K562 (cell line): ENCODE measurements around the gene CFL1. TPM values are rescaled to one million over a fixed set of nuclear protein-coding genes. Genes with fewer than 3 reads are reported as not detected.
A peak's percentile ranks its signal among the peaks of the same experiment; 100 is the strongest.

ENCODE experiments used
- ATAC-seq: fragments of 200-7000 bp; cut with Tn5 transposase; 3 replicates; pipeline ENCODE4 v1.9.1; 2020; ENCODE audit warnings: moderate library complexity
- BruUV-seq: library from RNA; stranded (reverse); fragments of 400-500 nt; replicated peaks from 2 replicates; lab custom pipeline; 2021; lab: Mats Ljungman, UMichigan
- CTCF ChIA-PET: fragments of 300-600 bp; formaldehyde crosslinking; extraction: SDS; loops from one replicate; lab custom pipeline; 2021; ENCODE audit warnings: low intra/inter-chr PET ratio; lab: Yijun Ruan, JAX
- POLR2A ChIA-PET: fragments of 300-600, 350-650 bp; sonication (Branson Sonifier 250); formaldehyde crosslinking; extraction: SDS; loops from one replicate; lab custom pipeline; 2021; ENCODE audit warnings: antibody characterized with exemption, inconsistent platforms; lab: Yijun Ruan, JAX
- DNase-seq, 4 experiments: peaks; one replicate each; pipeline versions ENCODE4 v3.0.0 to v3.0.0-alpha.2; 2011 to 2018; ENCODE audit warnings: low spot score in 3 of 4, mixed read lengths in 3 of 4; ENCODE audit errors: extremely low read depth in 1 of 4
- FAIRE-seq: peaks from 2 replicates; lab custom pipeline; 2011; peaks lifted over from hg19 to GRCh38; lab: Jason Lieb, UNC
- H2AFZ ChIP-seq: 2 replicates; pipeline ENCODE4 v1.6.0; 2011; ENCODE audit warnings: low read depth, low read length, control low read depth, inconsistent platforms
- H3K27ac ChIP-seq: fragments of 200-600 bp; 3 replicates; pipeline ENCODE4 v1.8.0; 2011; ENCODE audit warnings: low read depth, mild to moderate bottlenecking, control low read depth, inconsistent platforms, low read length, moderate library complexity, mixed read lengths; ENCODE audit errors: extremely low read depth
- H3K27me3 ChIP-seq, 2 experiments: fragments of 300-600 bp in 1 of 2; 2 replicates in 1 of 2; 3 replicates in 1 of 2; pipeline versions ENCODE4 v1.6.0 to v1.8.0; 2011; ENCODE audit warnings: inconsistent platforms in 2 of 2, low read length in 2 of 2, mild to moderate bottlenecking in 1 of 2, mixed read lengths in 1 of 2, moderate library complexity in 1 of 2; ENCODE audit not compliant: control insufficient read depth in 2 of 2, insufficient read depth in 2 of 2
- H3K36me3 ChIP-seq: fragments of 300-600 bp; 3 replicates; pipeline ENCODE4 v1.8.0; 2011; ENCODE audit warnings: mild to moderate bottlenecking, low read length, inconsistent platforms; ENCODE audit not compliant: control insufficient read depth, insufficient read depth
- H3K4me1 ChIP-seq, 2 experiments: fragments of 200-600 bp in 1 of 2; replicated peaks in 1 of 2; 2 replicates in 1 of 2; 3 replicates in 1 of 2; pipeline versions ENCODE4 v1.5.1 to v1.8.0; 2011; ENCODE audit warnings: inconsistent platforms in 2 of 2, low read length in 2 of 2, mild to moderate bottlenecking in 1 of 2, mixed read lengths in 1 of 2, moderate library complexity in 1 of 2; ENCODE audit not compliant: control insufficient read depth in 2 of 2, insufficient read depth in 2 of 2
- H3K4me2 ChIP-seq: 2 replicates; pipeline ENCODE4 v1.6.1; 2011; ENCODE audit warnings: low read length, control low read depth, inconsistent platforms, mixed read lengths; ENCODE audit not compliant: insufficient read depth
- H3K4me3 ChIP-seq: fragments of 200-600 bp; sonication (generic), shearing (Covaris generic); 2 replicates; pipeline ENCODE4 v1.5.1; 2016; ENCODE audit warnings: control low read depth, inconsistent platforms
- H3K79me2 ChIP-seq: fragments of 200-600 bp; 3 replicates; pipeline ENCODE4 v1.8.0; 2011; ENCODE audit warnings: low read length, inconsistent platforms; ENCODE audit not compliant: control insufficient read depth, insufficient read depth
- H3K9ac ChIP-seq, 2 experiments: 2 replicates each; pipeline versions ENCODE4 v1.6.0 to v1.6.1; 2011; ENCODE audit warnings: low read depth in 2 of 2, low read length in 2 of 2, control low read depth in 1 of 2, inconsistent platforms in 1 of 2, mild to moderate bottlenecking in 1 of 2, mixed read lengths in 1 of 2; ENCODE audit not compliant: insufficient read depth in 1 of 2
- H3K9me1 ChIP-seq: one replicate; pipeline ENCODE4 v1.6.0; 2011; ENCODE audit warnings: inconsistent platforms, mild to moderate bottlenecking, low read length, moderate library complexity; ENCODE audit not compliant: control insufficient read depth, insufficient read depth
- H3K9me3 ChIP-seq: replicated peaks from 2 replicates; pipeline ENCODE4 v1.5.1; 2011; ENCODE audit warnings: low read depth, low read length, inconsistent platforms; ENCODE audit not compliant: control insufficient read depth, insufficient read depth
- H4K20me1 ChIP-seq: replicated peaks from 2 replicates; pipeline ENCODE4 v1.6.1; 2011; ENCODE audit warnings: low read length, inconsistent platforms, mixed read lengths; ENCODE audit not compliant: control insufficient read depth, insufficient read depth
- BCOR ChIP-seq: fragments of 450-650 bp; IDR thresholded peaks from 2 replicates; pipeline ENCODE4 v1.6.1; 2016
- CBX8 ChIP-seq: fragments of 200-600 bp; sonication (generic); IDR thresholded peaks from 2 replicates; pipeline ENCODE4 v1.6.1; 2012; ENCODE audit warnings: borderline replicate concordance, mixed run types, low read depth, mild to moderate bottlenecking, moderate library complexity, mixed read lengths, low read length, control low read depth, inconsistent platforms; ENCODE audit not compliant: poor library complexity, severe bottlenecking; ENCODE audit errors: extremely low read depth
- E2F3 ChIP-seq: fragments of 250-450 bp; sonication (Bioruptor Pico); IDR thresholded peaks from 2 replicates; pipeline ENCODE4 v1.4.0; 2020; ENCODE audit warnings: mild to moderate bottlenecking
- EGR1 ChIP-seq: fragments of 450-650 bp; conservative IDR thresholded peaks from 2 replicates; pipeline ENCODE4 v1.6.1; 2017; ENCODE audit warnings: mild to moderate bottlenecking
- FOS ChIP-seq: IDR thresholded peaks from 3 replicates; pipeline ENCODE4 v1.6.1; 2011; ENCODE audit not compliant: insufficient read length; ENCODE audit errors: extremely low read depth
- FOXP1 ChIP-seq: sonication (generic); formaldehyde crosslinking; IDR thresholded peaks from 2 replicates; pipeline ENCODE4 v1.8.0; 2022; ENCODE audit warnings: mild to moderate bottlenecking, missing genetic modification reagents
- KHSRP ChIP-seq: fragments of 450-650 bp; IDR thresholded peaks from 2 replicates; pipeline ENCODE4 v1.6.1; 2017
- KLF1 ChIP-seq: fragments of 450-650 bp; IDR thresholded peaks from 2 replicates; pipeline ENCODE4 v1.6.1; 2016; ENCODE audit warnings: missing genetic modification characterization, missing compliant biosample characterization
- KLF13 ChIP-seq: fragments of 450-650 bp; IDR thresholded peaks from 2 replicates; pipeline ENCODE4 v1.6.1; 2016; ENCODE audit warnings: missing genetic modification characterization, low read depth, mild to moderate bottlenecking, missing compliant biosample characterization, moderate library complexity, borderline replicate concordance
- NCOA2 ChIP-seq, 2 experiments: fragments of 450-650 bp; IDR thresholded peaks; 2 replicates each; pipeline ENCODE4 v1.6.1; 2018; ENCODE audit warnings: mild to moderate bottlenecking in 2 of 2, moderate library complexity in 1 of 2; ENCODE audit not compliant: partially characterized antibody in 2 of 2
- PCBP1 ChIP-seq: fragments of 200-400 bp; formaldehyde crosslinking; IDR thresholded peaks from 2 replicates; pipeline ENCODE4 v1.6.1; 2018; ENCODE audit warnings: mild to moderate bottlenecking, low read depth, low read length; ENCODE audit not compliant: poor library complexity, severe bottlenecking
- TGIF2 ChIP-seq: sonication (generic); formaldehyde crosslinking; IDR thresholded peaks from 2 replicates; pipeline ENCODE4 v1.8.1; 2022; ENCODE audit warnings: mild to moderate bottlenecking, missing genetic modification reagents, moderate library complexity
- TSC22D4 ChIP-seq: fragments of 450-650 bp; IDR thresholded peaks from 2 replicates; pipeline ENCODE4 v1.6.1; 2016; ENCODE audit warnings: missing genetic modification characterization, missing biosample characterization, control low read depth
- ZFP1 ChIP-seq: fragments of 450-650 bp; formaldehyde crosslinking; IDR thresholded peaks from 2 replicates; pipeline ENCODE4 v1.4.0; 2020; ENCODE audit warnings: mild to moderate bottlenecking, mixed read lengths
- ZNF232 ChIP-seq: sonication (generic); formaldehyde crosslinking; IDR thresholded peaks from 2 replicates; pipeline ENCODE4 v1.8.0; 2022; ENCODE audit warnings: mild to moderate bottlenecking, missing genetic modification reagents
- ZNF707 ChIP-seq: fragments of 250-450 bp; sonication (Bioruptor Pico); conservative IDR thresholded peaks from 2 replicates; pipeline ENCODE4 v1.8.0; 2022; ENCODE audit warnings: inconsistent platforms, mild to moderate bottlenecking, moderate library complexity
- WGBS: fragments of 100-300 bp; shearing (Covaris generic); methylation state at CpG from one replicate; pipeline ENCODE4 v1.1.6; 2016; ENCODE audit warnings: low coverage, mixed read lengths; ENCODE audit not compliant: insufficient coverage; ENCODE audit errors: missing lambda C conversion rate; 5-methylcytosine and 5-hydroxymethylcytosine counted together
- in situ Hi-C: fragments of 300-500 bp; cut with MboI; formaldehyde crosslinking; loops from 4 replicates; pipeline ENCODE4 v1.15.0; 2018; ENCODE audit warnings: inconsistent platforms, mixed read lengths
- intact Hi-C: fragments of 100-400 bp; cut with micrococcal nuclease; formaldehyde crosslinking; loops from 2 replicates; pipeline ENCODE4 v1.14.2; 2022
- polyA plus RNA-seq, 8 experiments: library from polyadenylated mRNA; depleted of rRNA in 4 of 8; stranded (reverse) in 5 of 8; unstranded in 3 of 8; fragments of >200 nt; fragmentation: Nextera tagmentation in 2 of 8; fragmentation: Illumina TruSeq in 1 of 8; extraction: Ambion mirVana in 2 of 8; extraction: Trizol in 1 of 8; gene quantifications; 2 replicates each; pipeline versions ENCODE4 v1.2.1 to v1.2.3, GENCODE V29; 2011 to 2014; ENCODE audit warnings: inconsistent platforms in 1 of 8, missing spikeins in 1 of 8
- total RNA-seq, 7 experiments: library from RNA; depleted of rRNA in 6 of 7; stranded (reverse); fragments of >200 nt in 6 of 7; fragmentation: Illumina TruSeq in 2 of 7; extraction: Trizol in 2 of 7; gene quantifications; 2 replicates each; pipeline versions ENCODE4 v1.2.1 to v1.2.3, GENCODE V29; 2011 to 2021; ENCODE audit warnings: low replicate concordance in 1 of 7
- TF ChIP-seq, protein P1 (sequence below): sonication (generic); formaldehyde crosslinking; IDR thresholded peaks from 2 replicates; pipeline ENCODE4 v1.8.1; 2023; ENCODE audit warnings: mild to moderate bottlenecking, missing genetic modification reagents
- TF ChIP-seq, protein P2 (sequence below): sonication (generic); formaldehyde crosslinking; IDR thresholded peaks from 2 replicates; pipeline ENCODE4 v1.8.0; 2022; ENCODE audit warnings: mild to moderate bottlenecking, missing genetic modification reagents, borderline replicate concordance

The CFL1 gene
- total and polyA plus RNA-seq, 9 of the 15 experiments (the other 6 are each of a cell fraction or from before 2014, with no cell fraction given), result 105 to 1,101 (median 859) TPM

DNA sequence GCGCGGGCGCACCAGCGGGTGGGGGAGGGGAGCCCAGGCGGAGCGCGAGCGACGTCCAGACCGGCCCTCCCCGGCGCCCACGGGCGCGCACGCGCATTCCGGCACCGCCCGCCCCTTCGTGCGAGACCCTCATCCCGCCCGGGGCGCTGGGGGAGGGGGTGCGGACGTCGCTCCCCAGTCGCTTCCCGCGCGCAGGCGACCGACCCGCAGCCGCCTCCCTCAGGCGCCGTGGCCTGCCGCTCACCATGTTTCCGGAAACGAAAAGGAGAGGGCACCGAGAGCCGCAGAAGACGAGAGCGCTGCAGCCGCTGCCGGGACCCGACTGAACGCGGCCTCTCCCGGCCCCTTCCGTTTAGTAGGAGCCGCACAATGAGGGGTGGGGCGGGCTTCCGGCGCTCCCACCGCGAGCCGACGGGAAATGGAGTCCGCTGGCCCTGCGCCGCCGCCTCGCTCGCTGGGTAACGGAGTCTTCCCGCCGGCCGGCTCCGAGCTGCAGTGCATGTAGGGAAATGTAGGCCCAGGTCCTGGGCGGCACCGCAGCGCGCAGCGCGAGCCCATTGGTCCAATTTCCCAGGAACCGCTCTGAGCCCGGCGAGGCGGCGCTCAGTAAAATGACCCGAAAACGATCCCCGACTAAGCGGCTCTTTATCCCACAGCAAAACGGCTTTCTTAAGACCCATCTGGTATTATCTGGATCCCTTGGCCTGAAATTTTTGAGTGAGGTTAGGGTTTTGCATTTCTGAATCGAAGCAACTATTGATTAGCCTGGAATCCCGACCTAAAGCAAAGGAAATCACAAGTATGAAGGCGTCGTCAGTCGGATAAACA, at the start of gene CFL1 (continued):
- TF ChIP-seq E2F3 (peak; percentile 66), KLF1 (peak; percentile 94; the same call in 1 of the 2 replicates), ZNF707 (CRISPR knock-in tag) (no peak), CBX8 (no peak), EGR1 (0 out of 2 replicates have a peak, but pooled peaks have one; percentile 5), TSC22D4 (no peak), ZNF232 (no peak), FOXP1 (CRISPR knock-in tag) (no peak)
- TF ChIP-seq, all 486 proteins: peak for 140

DNA sequence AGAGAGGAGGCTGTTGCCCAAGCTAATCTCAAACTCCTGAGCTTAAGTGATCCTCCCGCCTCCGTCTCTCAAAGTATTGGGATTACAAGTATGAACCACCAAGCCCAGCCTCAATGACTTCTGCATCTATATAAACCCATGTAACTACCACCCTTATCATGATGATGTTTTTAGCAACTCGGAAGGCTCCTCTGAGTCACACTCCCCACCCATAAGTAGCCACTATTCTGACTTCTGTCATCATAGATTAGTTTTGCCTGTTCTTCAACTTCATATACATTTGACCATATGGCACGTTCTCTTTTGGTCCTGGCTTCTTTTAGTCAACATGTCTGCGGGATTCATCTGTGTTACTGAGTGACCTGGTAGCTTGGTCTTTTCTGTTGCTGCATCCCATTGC, 48.6 kb upstream of the CFL1 start:
- Histone ChIP-seq H2AFZ (peak overlapping the region; percentile 60), H3K4me2 (peak overlapping the region; percentile 57), H3K9me3 (no peaks in the 10 kb centered on the region), H3K27me3 (no peaks in the 10 kb centered on the region), H3K9ac (no peak overlapping the region), H3K36me3 (no peaks in the 10 kb centered on the region), H3K9me1 (no peaks in the 10 kb centered on the region), H3K4me3 (no peak overlapping the region), H4K20me1 (no peaks in the 10 kb centered on the region), H3K79me2 (no peaks in the 10 kb centered on the region), H3K27ac (peak overlapping the region; percentile 53; the same call in 2 of the 3 replicates), H3K4me1 (peaks cover 39 to 40% of the 10 kb centered on the region in 2 experiments)
- in situ Hi-C loops (no loop called here), intact Hi-C loops (no loop called here)
- BruUV-seq, result no TSS peak
- FAIRE-seq, result peak; percentile 6
- POLR2A ChIA-PET, result interaction anchor here (0.7 to 2.1 kb wide), 9 partner anchors 8 to 47 kb away, joined by 3 to 12 read pairs (median 4); partner anchors contain the start of genes C11orf68 and CCDC85B
- peak; percentile 37 to 73 (median 56) for DNase-seq
- 0% methylated on average over 5 of the region's 5 CpGs for WGBS
- CTCF ChIA-PET, result no interaction called here
- ATAC-seq, result peak; percentile 52
- no peak for TF ChIP-seq ZFP1 (CRISPR knock-in tag)
- TF ChIP-seq, protein P1, sequence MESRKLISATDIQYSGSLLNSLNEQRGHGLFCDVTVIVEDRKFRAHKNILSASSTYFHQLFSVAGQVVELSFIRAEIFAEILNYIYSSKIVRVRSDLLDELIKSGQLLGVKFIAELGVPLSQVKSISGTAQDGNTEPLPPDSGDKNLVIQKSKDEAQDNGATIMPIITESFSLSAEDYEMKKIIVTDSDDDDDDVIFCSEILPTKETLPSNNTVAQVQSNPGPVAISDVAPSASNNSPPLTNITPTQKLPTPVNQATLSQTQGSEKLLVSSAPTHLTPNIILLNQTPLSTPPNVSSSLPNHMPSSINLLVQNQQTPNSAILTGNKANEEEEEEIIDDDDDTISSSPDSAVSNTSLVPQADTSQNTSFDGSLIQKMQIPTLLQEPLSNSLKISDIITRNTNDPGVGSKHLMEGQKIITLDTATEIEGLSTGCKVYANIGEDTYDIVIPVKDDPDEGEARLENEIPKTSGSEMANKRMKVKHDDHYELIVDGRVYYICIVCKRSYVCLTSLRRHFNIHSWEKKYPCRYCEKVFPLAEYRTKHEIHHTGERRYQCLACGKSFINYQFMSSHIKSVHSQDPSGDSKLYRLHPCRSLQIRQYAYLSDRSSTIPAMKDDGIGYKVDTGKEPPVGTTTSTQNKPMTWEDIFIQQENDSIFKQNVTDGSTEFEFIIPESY (CRISPR knock-in tag), result 0 out of 2 replicates have a peak, but pooled peaks have one; percentile 8
- no peak for TF ChIP-seq FOS
- TF ChIP-seq KHSRP, result no peak
- TF ChIP-seq PCBP1, result no peak
- TF ChIP-seq BCOR, result no peak
- TF ChIP-seq, protein P2, sequence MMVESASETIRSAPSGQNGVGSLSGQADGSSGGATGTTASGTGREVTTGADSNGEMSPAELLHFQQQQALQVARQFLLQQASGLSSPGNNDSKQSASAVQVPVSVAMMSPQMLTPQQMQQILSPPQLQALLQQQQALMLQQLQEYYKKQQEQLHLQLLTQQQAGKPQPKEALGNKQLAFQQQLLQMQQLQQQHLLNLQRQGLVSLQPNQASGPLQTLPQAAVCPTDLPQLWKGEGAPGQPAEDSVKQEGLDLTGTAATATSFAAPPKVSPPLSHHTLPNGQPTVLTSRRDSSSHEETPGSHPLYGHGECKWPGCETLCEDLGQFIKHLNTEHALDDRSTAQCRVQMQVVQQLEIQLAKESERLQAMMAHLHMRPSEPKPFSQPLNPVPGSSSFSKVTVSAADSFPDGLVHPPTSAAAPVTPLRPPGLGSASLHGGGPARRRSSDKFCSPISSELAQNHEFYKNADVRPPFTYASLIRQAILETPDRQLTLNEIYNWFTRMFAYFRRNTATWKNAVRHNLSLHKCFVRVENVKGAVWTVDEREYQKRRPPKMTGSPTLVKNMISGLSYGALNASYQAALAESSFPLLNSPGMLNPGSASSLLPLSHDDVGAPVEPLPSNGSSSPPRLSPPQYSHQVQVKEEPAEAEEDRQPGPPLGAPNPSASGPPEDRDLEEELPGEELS (CRISPR knock-in tag), result no peak
- no peak for TF ChIP-seq KLF13 (tag)
- no peak for TF ChIP-seq TGIF2 (CRISPR knock-in tag)
- TF ChIP-seq NCOA2 (IDR thresholded peaks at IDR 0.05; ENCODE audit: partially characterized antibody in 2 of 2), result no peak
